Retina (tissue), 1 donor: ENCODE data around the gene WFIKKN1.

ENCODE experiments used
- DNase-seq: peaks from one replicate; pipeline ENCODE4 v3.0.0-alpha.2; 2016

Gene WFIKKN1

GRCh38 chr16:630815-631405, at the start of gene WFIKKN1:
Gene WFIKKN1, plus strand, starts transcription at chr16:630985. Its CDS starts 269 bp downstream, at chr16:631254.
- peak; percentile 73 for DNase-seq

- no peak for DNase-seq
These were observed 48.6 kb upstream of the WFIKKN1 start for GRCh38 chr16:582218-582613.

- no peak for DNase-seq
These were observed 48.0 kb upstream of the WFIKKN1 start for GRCh38 chr16:582614-583331.

GRCh38 chr16:583470-583814, 47.3 kb upstream of the WFIKKN1 start:
- DNase-seq: no peak

- DNase-seq: no peak
These were observed 46.8 kb upstream of the WFIKKN1 start for GRCh38 chr16:583815-584591.

GRCh38 chr16:585351-585750, 45.4 kb upstream of the WFIKKN1 start:
- DNase-seq: no peak

GRCh38 chr16:586047-586644, 44.6 kb upstream of the WFIKKN1 start:
- DNase-seq: no peak

- no peak for DNase-seq
These were observed 43.9 kb upstream of the WFIKKN1 start for GRCh38 chr16:586645-587590.

GRCh38 chr16:588639-588888, 42.2 kb upstream of the WFIKKN1 start:
- DNase-seq: peak; percentile 73

- DNase-seq: peak; percentile 100
These were observed 41.7 kb upstream of the WFIKKN1 start for GRCh38 chr16:588889-589657.

GRCh38 chr16:589658-590187, 41.1 kb upstream of the WFIKKN1 start, which contains the start of gene RAB40C:
Gene RAB40C, plus strand, starts transcription at chr16:590066. Its CDS starts 226 bp downstream, at chr16:590292.
- peak; percentile 98 for DNase-seq

GRCh38 chr16:590188-590814, 40.5 kb upstream of the WFIKKN1 start:
- peak; percentile 64 for DNase-seq

GRCh38 chr16:590815-591200, 40.0 kb upstream of the WFIKKN1 start:
- DNase-seq: no peak

- DNase-seq: no peak
These were observed 39.6 kb upstream of the WFIKKN1 start for GRCh38 chr16:591231-591630.

- no peak for DNase-seq
These were observed 38.8 kb upstream of the WFIKKN1 start for GRCh38 chr16:591892-592517.

- no peak for DNase-seq
These were observed 38.1 kb upstream of the WFIKKN1 start for GRCh38 chr16:592518-593306.

GRCh38 chr16:593406-593805, 37.4 kb upstream of the WFIKKN1 start:
- no peak for DNase-seq

- no peak for DNase-seq
These were observed 37.0 kb upstream of the WFIKKN1 start for GRCh38 chr16:593807-594206.

GRCh38 chr16:595094-595528, 35.7 kb upstream of the WFIKKN1 start:
- DNase-seq: no peak
